HepG2 (cell line): ENCODE results near the gene PPEF2. TPM values are rescaled to one million over a fixed set of nuclear protein-coding genes. Genes with fewer than 3 reads are reported as not detected.

ENCODE experiments used
- ATAC-seq: fragments of 200-7000 bp; cut with Tn5 transposase; 3 replicates; pipeline ENCODE4 v1.9.1; 2020; ENCODE audit warnings: mild to moderate bottlenecking, moderate library complexity
- BruUV-seq: library from RNA; stranded (reverse); fragments of 400-500 nt; replicated peaks from 2 replicates; lab custom pipeline; 2021; lab: Mats Ljungman, UMichigan
- CTCF ChIA-PET: fragments of 300-600 bp; formaldehyde crosslinking; extraction: SDS; loops from one replicate; lab custom pipeline; 2021; ENCODE audit warnings: low total read pairs, inconsistent platforms, low intra/inter-chr PET ratio; lab: Yijun Ruan, JAX
- POLR2A ChIA-PET: fragments of 350-600 bp; sonication (Branson Sonifier 250); formaldehyde crosslinking; loops from one replicate; lab custom pipeline; 2020; ENCODE audit warnings: antibody characterized with exemption, inconsistent platforms; lab: Yijun Ruan, JAX
- DNase-seq: peaks from one replicate; pipeline ENCODE4 v3.0.0-alpha.2; 2015; ENCODE audit warnings: low spot score
- FAIRE-seq: peaks from 3 replicates; lab custom pipeline; 2011; peaks lifted over from hg19 to GRCh38; lab: Jason Lieb, UNC
- H2AFZ ChIP-seq: one replicate; pipeline ENCODE4 v1.6.1; 2011; ENCODE audit warnings: low read length, inconsistent platforms
- H3K27ac ChIP-seq: fragments of 300-600 bp; 3 replicates; pipeline ENCODE4 v1.8.0; 2011; ENCODE audit warnings: mixed run types, mild to moderate bottlenecking, mixed read lengths, low read length, inconsistent platforms; ENCODE audit not compliant: insufficient read depth; ENCODE audit errors: extremely low read length
- H3K27me3 ChIP-seq, 2 experiments: fragments of 200-600 bp in 1 of 2; 2 replicates in 1 of 2; 3 replicates in 1 of 2; pipeline versions ENCODE4 v1.6.0 to v1.8.0; 2011; ENCODE audit warnings: low read length in 2 of 2, mild to moderate bottlenecking in 2 of 2, moderate library complexity in 2 of 2, inconsistent platforms in 1 of 2; ENCODE audit not compliant: insufficient read depth in 2 of 2, control insufficient read depth in 1 of 2
- H3K36me3 ChIP-seq, 2 experiments: fragments of 200-600 bp in 1 of 2; replicated peaks in 1 of 2; 2 replicates in 1 of 2; 3 replicates in 1 of 2; pipeline versions ENCODE4 v1.5.1 to v1.8.0; 2011; ENCODE audit warnings: low read length in 2 of 2, inconsistent platforms in 1 of 2; ENCODE audit not compliant: insufficient read depth in 2 of 2, control insufficient read depth in 1 of 2
- H3K4me1 ChIP-seq: 2 replicates; pipeline ENCODE4 v1.5.1; 2012; ENCODE audit warnings: low read length, inconsistent platforms; ENCODE audit not compliant: insufficient read depth
- H3K4me2 ChIP-seq: 2 replicates; pipeline ENCODE4 v1.6.0; 2011; ENCODE audit warnings: low read depth, low read length, inconsistent platforms
- H3K4me3 ChIP-seq, 3 experiments: fragments of 200-600 bp in 1 of 3; sonication (generic), shearing (Covaris generic) in 1 of 3; replicated peaks in 1 of 3; 2 replicates each; pipeline ENCODE4 v1.5.1; 2011 to 2016; ENCODE audit warnings: low read length in 3 of 3, inconsistent platforms in 2 of 3, low read depth in 2 of 3, mild to moderate bottlenecking in 2 of 3, control low read depth in 1 of 3, mixed read lengths in 1 of 3; ENCODE audit not compliant: insufficient read depth in 1 of 3
- H3K79me2 ChIP-seq: one replicate; pipeline ENCODE4 v1.6.1; 2011; ENCODE audit warnings: low read length, inconsistent platforms; ENCODE audit not compliant: insufficient read depth
- H3K9ac ChIP-seq: 2 replicates; pipeline ENCODE4 v1.6.0; 2011; ENCODE audit warnings: mild to moderate bottlenecking, low read depth, low read length, inconsistent platforms; ENCODE audit not compliant: insufficient read depth
- H3K9me3 ChIP-seq: 2 replicates; pipeline ENCODE4 v1.5.1; 2012; ENCODE audit warnings: mild to moderate bottlenecking, low read length
- H4K20me1 ChIP-seq: 2 replicates; pipeline ENCODE4 v1.6.0; 2011; ENCODE audit warnings: inconsistent platforms, mild to moderate bottlenecking, low read length, moderate library complexity; ENCODE audit not compliant: insufficient read depth
- CCAR2 ChIP-seq: fragments of 200-400 bp; formaldehyde crosslinking; optimal IDR thresholded peaks from 2 replicates; pipeline ENCODE3; 2018; ENCODE audit warnings: low read depth, mild to moderate bottlenecking, low read length, moderate library complexity
- CHD4 ChIP-seq: fragments of 200-600 bp; sonication (generic); IDR thresholded peaks from 2 replicates; pipeline ENCODE4 v1.7.0; 2017; ENCODE audit warnings: mild to moderate bottlenecking, low read length, borderline replicate concordance
- HOXA3 ChIP-seq: sonication (generic); formaldehyde crosslinking; IDR thresholded peaks from 2 replicates; pipeline ENCODE4 v1.5.0; 2020; ENCODE audit warnings: missing genetic modification reagents
- NR3C1 ChIP-seq: sonication (generic); formaldehyde crosslinking; IDR thresholded peaks from 2 replicates; pipeline ENCODE4 v1.4.0; 2020; ENCODE audit warnings: missing genetic modification reagents
- ZFP36L1 ChIP-seq: sonication (generic); formaldehyde crosslinking; IDR thresholded peaks from 2 replicates; pipeline ENCODE4 v1.8.0; 2022; ENCODE audit warnings: mild to moderate bottlenecking, missing genetic modification reagents, moderate library complexity
- ZNF225 ChIP-seq: sonication (generic); formaldehyde crosslinking; IDR thresholded peaks from 2 replicates; pipeline ENCODE4 v1.4.0; 2020; ENCODE audit warnings: mild to moderate bottlenecking, missing genetic modification reagents
- ZNF292 ChIP-seq: sonication (generic); formaldehyde crosslinking; IDR thresholded peaks from 2 replicates; pipeline ENCODE4 v1.8.1; 2022; ENCODE audit warnings: mild to moderate bottlenecking, low read depth, missing genetic modification reagents, borderline replicate concordance
- ZNF326 ChIP-seq: sonication (generic); formaldehyde crosslinking; IDR thresholded peaks from 2 replicates; pipeline ENCODE4 v1.4.0; 2020; ENCODE audit warnings: missing genetic modification reagents, borderline replicate concordance
- ZNF367 ChIP-seq: sonication (generic); formaldehyde crosslinking; IDR thresholded peaks from 2 replicates; pipeline ENCODE4 v1.4.0; 2020; ENCODE audit warnings: missing genetic modification reagents, borderline replicate concordance
- ZNF660 ChIP-seq: sonication (generic); formaldehyde crosslinking; IDR thresholded peaks from 2 replicates; pipeline ENCODE4 v1.5.1; 2020; ENCODE audit warnings: mild to moderate bottlenecking, low read depth, missing genetic modification reagents, borderline replicate concordance
- ZNF672 ChIP-seq: sonication (generic); formaldehyde crosslinking; IDR thresholded peaks from 2 replicates; pipeline ENCODE4 v1.8.1; 2022; ENCODE audit warnings: missing genetic modification reagents
- WGBS: methylation state at CpG from one replicate; pipeline ENCODE4 v1.1.6; 2017; ENCODE audit warnings: low lambda C conversion rate; 5-methylcytosine and 5-hydroxymethylcytosine counted together
- in situ Hi-C: cut with HindIII; loops from 2 replicates; pipeline ENCODE4 v1.10.0; 2017; ENCODE audit warnings: low pct_unique_long_range_greater_than_20kb; ENCODE audit not compliant: extremely low pct_ligation_motif_present
- intact Hi-C: fragments of 100-400 bp; cut with micrococcal nuclease; formaldehyde crosslinking; loops from one replicate; pipeline ENCODE4 v1.10.0; 2022; ENCODE audit not compliant: unreplicated experiment
- polyA plus RNA-seq, 8 experiments: library from polyadenylated mRNA; depleted of rRNA in 3 of 8; stranded (reverse) in 7 of 8; unstranded in 1 of 8; fragments of >200 nt; fragmentation: Illumina TruSeq in 4 of 8; extraction: Trizol in 4 of 8; gene quantifications; 2 replicates each; pipeline versions ENCODE4 v1.2.1 to v1.2.3, GENCODE V29; 2011 to 2016; ENCODE audit warnings: low read depth in 4 of 8, missing spikeins in 1 of 8, mixed read lengths in 1 of 8; ENCODE audit not compliant: insufficient read depth in 1 of 8
- total RNA-seq, 5 experiments: library from RNA; depleted of rRNA; stranded (reverse); fragments of >200 nt; fragmentation: Illumina TruSeq; extraction: Trizol; gene quantifications; 2 replicates each; pipeline ENCODE4 v1.2.3, GENCODE V29; 2016; ENCODE audit warnings: low read depth in 1 of 5
- TF ChIP-seq, protein P1 (sequence below): IDR thresholded peaks from 2 replicates; pipeline ENCODE4 v1.6.1; 2016; ENCODE audit warnings: low read depth
- TF ChIP-seq, protein P2 (sequence below), 2 experiments: sonication (generic) in 1 of 2; formaldehyde crosslinking in 1 of 2; IDR thresholded peaks; 2 replicates each; pipeline versions ENCODE4 v1.4.0 to v1.6.1; 2018 to 2020; ENCODE audit warnings: missing genetic modification reagents in 2 of 2, borderline replicate concordance in 1 of 2, low read depth in 1 of 2, mild to moderate bottlenecking in 1 of 2, missing biosample characterization in 1 of 2
- TF ChIP-seq, protein P3 (sequence below): sonication (generic); formaldehyde crosslinking; IDR thresholded peaks from 2 replicates; pipeline ENCODE4 v1.8.1; 2023; ENCODE audit warnings: mild to moderate bottlenecking, missing genetic modification reagents, borderline replicate concordance

The PPEF2 gene
- total and polyA plus RNA-seq, 2 of the 13 experiments (the other 11 are each of a cell fraction or from before 2014, with no cell fraction given): 0.01 TPM; not detected in 1

DNA sequence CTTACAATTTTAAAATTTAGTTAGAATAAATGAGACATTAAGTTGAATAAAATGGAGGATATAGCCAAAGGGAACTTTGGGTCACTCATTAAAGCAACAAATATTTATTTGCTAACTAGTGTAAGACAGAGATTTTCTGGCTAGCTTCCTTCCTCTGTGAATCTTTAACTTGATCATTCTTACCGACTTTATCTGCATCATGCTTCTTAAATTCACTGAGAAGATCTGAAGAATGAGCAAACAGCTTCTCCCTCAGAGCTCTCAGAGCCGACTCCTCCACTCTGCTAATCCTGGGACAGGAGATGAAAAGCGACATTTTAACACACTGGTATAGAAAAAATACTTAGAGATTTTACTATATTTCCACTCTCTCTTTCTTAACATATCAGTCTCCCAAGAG is 35.1 kb downstream of the PPEF2 start:
- Histone ChIP-seq H3K27ac (no peak overlapping the region), H3K36me3 (no peaks in the 10 kb centered on the region), H3K4me3 (no peak overlapping the region), H4K20me1 (no peaks in the 10 kb centered on the region), H3K79me2 (no peaks in the 10 kb centered on the region), H3K27me3 (no peaks in the 10 kb centered on the region), H3K9me3 (no peaks in the 10 kb centered on the region), H3K4me1 (no peaks in the 10 kb centered on the region), H2AFZ (no peak overlapping the region), H3K9ac (no peak overlapping the region), H3K4me2 (no peak overlapping the region)
- ChIA-PET POLR2A (no interaction called here), CTCF (no interaction called here)
- FAIRE-seq (no peak), DNase-seq (no peak), ATAC-seq (no peak)
- 25% methylated on average over 3 of the region's 3 CpGs for WGBS
- BruUV-seq: no TSS peak
- in situ Hi-C loops: no loop called here
- TF ChIP-seq ZNF326 (no peak), CCAR2 (no peak), ZNF225 (no peak)
- intact Hi-C loops: no loop called here

DNA sequence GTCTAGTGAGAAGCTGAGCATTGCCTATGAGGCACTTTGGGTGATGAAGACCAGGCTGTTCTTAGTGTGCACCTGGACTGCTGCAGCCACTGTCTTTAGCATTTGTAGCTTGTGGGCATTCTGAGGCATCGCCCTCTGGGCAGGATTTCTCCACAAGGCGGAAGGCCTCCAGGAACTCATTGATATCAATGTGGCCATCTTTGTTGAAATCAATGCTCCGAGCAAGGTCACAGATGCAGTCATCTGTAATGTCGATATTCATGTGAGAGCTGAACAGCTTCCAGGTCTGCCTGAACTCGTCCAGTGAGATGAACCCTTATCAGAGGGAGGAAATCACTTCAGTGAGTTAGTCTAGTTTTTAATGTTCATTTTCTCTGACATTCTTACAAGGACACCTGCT is 41.6 kb downstream of the PPEF2 start:
- no peak for DNase-seq
- intact Hi-C loops: no loop called here

More for the DNA sequence above, 41.6 kb downstream of the PPEF2 start:
- no peaks in the 10 kb centered on the region for H3K4me1 ChIP-seq
- no peaks in the 10 kb centered on the region for H3K36me3 ChIP-seq
- peaks cover 6% of the 10 kb centered on the region; the same call in 1 of the 2 replicates for H3K9me3 ChIP-seq
- H3K4me3 ChIP-seq: no peak overlapping the region
- 44% methylated on average over 2 of the region's 5 CpGs for WGBS
- H2AFZ ChIP-seq: no peak overlapping the region
- no peak for FAIRE-seq
- H3K27ac ChIP-seq: no peak overlapping the region
- ChIA-PET POLR2A (no interaction called here), CTCF (no interaction called here)
- in situ Hi-C loops: no loop called here
- TF ChIP-seq HOXA3 (no peak), ZNF367 (CRISPR knock-in tag) (no peak), ZFP36L1 (CRISPR knock-in tag) (no peak), NR3C1 (CRISPR knock-in tag) (no peak), ZNF660 (CRISPR knock-in tag) (no peak), ZNF672 (CRISPR knock-in tag) (no peak), ZNF292 (CRISPR knock-in tag) (no peak), CHD4 (no peak)
- TF ChIP-seq, protein P1, sequence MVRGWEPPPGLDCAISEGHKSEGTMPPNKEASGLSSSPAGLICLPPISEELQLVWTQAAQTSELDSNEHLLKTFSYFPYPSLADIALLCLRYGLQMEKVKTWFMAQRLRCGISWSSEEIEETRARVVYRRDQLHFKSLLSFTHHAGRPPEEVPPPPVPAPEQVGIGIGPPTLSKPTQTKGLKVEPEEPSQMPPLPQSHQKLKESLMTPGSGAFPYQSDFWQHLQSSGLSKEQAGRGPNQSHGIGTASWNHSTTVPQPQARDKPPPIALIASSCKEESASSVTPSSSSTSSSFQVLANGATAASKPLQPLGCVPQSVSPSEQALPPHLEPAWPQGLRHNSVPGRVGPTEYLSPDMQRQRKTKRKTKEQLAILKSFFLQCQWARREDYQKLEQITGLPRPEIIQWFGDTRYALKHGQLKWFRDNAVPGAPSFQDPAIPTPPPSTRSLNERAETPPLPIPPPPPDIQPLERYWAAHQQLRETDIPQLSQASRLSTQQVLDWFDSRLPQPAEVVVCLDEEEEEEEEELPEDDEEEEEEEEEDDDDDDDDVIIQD (CRISPR knock-in tag): no peak
- TF ChIP-seq, protein P2, sequence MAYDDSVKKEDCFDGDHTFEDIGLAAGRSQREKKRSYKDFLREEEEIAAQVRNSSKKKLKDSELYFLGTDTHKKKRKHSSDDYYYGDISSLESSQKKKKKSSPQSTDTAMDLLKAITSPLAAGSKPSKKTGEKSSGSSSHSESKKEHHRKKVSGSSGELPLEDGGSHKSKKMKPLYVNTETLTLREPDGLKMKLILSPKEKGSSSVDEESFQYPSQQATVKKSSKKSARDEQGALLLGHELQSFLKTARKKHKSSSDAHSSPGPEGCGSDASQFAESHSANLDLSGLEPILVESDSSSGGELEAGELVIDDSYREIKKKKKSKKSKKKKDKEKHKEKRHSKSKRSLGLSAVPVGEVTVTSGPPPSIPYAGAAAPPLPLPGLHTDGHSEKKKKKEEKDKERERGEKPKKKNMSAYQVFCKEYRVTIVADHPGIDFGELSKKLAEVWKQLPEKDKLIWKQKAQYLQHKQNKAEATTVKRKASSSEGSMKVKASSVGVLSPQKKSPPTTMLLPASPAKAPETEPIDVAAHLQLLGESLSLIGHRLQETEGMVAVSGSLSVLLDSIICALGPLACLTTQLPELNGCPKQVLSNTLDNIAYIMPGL (CRISPR knock-in tag; IDR thresholded peaks at IDR 0.05; ENCODE audit: borderline replicate concordance in 1 of 2, low read depth in 1 of 2): no peak
- TF ChIP-seq, protein P3, sequence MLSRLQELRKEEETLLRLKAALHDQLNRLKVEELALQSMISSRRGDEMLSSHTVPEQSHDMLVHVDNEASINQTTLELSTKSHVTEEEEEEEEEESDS (CRISPR knock-in tag): no peak
- no TSS peak for BruUV-seq
- H4K20me1 ChIP-seq: no peaks in the 10 kb centered on the region
- H3K4me2 ChIP-seq: no peak overlapping the region
- no peaks in the 10 kb centered on the region for H3K79me2 ChIP-seq
- ATAC-seq: no peak
- H3K27me3 ChIP-seq: no peaks in the 10 kb centered on the region
- H3K9ac ChIP-seq: no peak overlapping the region
